Measurements from ENCODE around the gene SH3YL1. TPM values are rescaled to one million over a fixed set of nuclear protein-coding genes. Genes with fewer than 3 reads are reported as not detected.

The SH3YL1 gene
- total RNA-seq, 3 donors from 2014 or later = 49.5 to 102 (median 92.3) TPM

DNA sequence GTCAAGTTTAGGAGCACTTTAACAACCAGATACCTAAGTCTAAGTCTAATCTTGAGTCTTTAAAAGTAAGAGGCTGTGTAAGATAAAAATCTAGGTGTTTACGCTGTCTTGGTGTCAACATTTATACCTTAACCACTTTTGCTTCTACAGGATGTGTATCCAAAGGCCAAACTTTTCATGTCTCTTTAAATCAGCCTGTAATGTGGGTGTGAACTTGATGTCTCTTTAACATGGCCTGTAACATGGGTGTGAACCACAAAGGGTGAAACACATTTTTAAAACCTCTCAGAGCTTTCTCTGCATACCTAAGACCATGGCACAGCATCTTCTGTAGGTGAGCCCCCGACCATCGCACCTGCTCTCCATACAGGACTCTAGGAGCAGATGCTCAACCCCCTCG, 40.4 kb downstream of the SH3YL1 start:
- Histone ChIP-seq H3K4me3 (no peak overlapping the region), H3K36me3 (ENCODE audit: low read depth) (no peaks in the 10 kb centered on the region), H3K4me1 (ENCODE audit: low read depth) (no peaks in the 10 kb centered on the region), H3K9me3 (no peaks in the 10 kb centered on the region)
- ATAC-seq = no peak
- no peak for TF ChIP-seq CTCF (IDR thresholded peaks at IDR 0.05)
- intact Hi-C loops (cut with DNase I, micrococcal nuclease) = no loop called here
- DNase-seq = no peak

DNA sequence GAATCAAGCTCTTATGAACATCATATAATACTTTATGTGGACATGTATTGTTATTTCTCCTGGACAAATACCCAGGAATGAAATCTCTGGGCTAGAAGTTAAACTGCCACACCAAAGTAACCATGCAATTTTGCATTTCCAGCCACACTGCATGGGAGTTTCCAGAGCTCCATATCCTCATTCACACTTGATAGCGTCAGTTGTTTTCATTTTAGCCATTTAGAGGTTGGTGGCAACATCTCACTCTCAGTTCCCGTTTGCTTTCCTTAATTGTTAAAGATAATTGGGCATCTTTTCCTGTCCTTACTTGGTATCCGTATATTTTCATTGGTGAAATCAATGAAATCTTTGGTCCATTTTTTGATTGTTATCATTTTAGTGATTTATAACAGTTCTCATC, 47.8 kb downstream of the SH3YL1 start:
- TF ChIP-seq CTCF (IDR thresholded peaks at IDR 0.05) = no peak
- H3K36me3 ChIP-seq (ENCODE audit: low read depth) = no peaks in the 10 kb centered on the region
- ATAC-seq (no peak), DNase-seq (no peak)
- intact Hi-C loops (cut with DNase I, micrococcal nuclease) = no loop called here
- H3K4me1 ChIP-seq (ENCODE audit: low read depth) = no peaks in the 10 kb centered on the region
- no peaks in the 10 kb centered on the region for H3K9me3 ChIP-seq
- no peak overlapping the region for H3K4me3 ChIP-seq

- intact Hi-C loops (cut with DNase I, micrococcal nuclease) = no loop called here
- no peak for DNase-seq
- TF ChIP-seq CTCF (IDR thresholded peaks at IDR 0.05) = no peak
Observed at GRCh38 chr2:213932-214693, 49.7 kb downstream of the SH3YL1 start.

GRCh38 chr2:211486-212184, 52.2 kb downstream of the SH3YL1 start:
- no peak for DNase-seq
- intact Hi-C loops (cut with DNase I, micrococcal nuclease) = no loop called here
- no peaks in the 10 kb centered on the region for H3K9me3 ChIP-seq
- no peak for TF ChIP-seq CTCF (IDR thresholded peaks at IDR 0.05)
- no peak overlapping the region for H3K4me3 ChIP-seq
- no peaks in the 10 kb centered on the region for H3K4me1 ChIP-seq (ENCODE audit: low read depth)
- H3K36me3 ChIP-seq (ENCODE audit: low read depth) = no peaks in the 10 kb centered on the region
- ATAC-seq = no peak

More at GRCh38 chr2:213932-214693, 49.7 kb downstream of the SH3YL1 start:
- no peak for ATAC-seq
- Histone ChIP-seq H3K9me3 (no peaks in the 10 kb centered on the region), H3K4me3 (no peak overlapping the region), H3K4me1 (ENCODE audit: low read depth) (no peaks in the 10 kb centered on the region), H3K36me3 (ENCODE audit: low read depth) (no peaks in the 10 kb centered on the region)

DNA sequence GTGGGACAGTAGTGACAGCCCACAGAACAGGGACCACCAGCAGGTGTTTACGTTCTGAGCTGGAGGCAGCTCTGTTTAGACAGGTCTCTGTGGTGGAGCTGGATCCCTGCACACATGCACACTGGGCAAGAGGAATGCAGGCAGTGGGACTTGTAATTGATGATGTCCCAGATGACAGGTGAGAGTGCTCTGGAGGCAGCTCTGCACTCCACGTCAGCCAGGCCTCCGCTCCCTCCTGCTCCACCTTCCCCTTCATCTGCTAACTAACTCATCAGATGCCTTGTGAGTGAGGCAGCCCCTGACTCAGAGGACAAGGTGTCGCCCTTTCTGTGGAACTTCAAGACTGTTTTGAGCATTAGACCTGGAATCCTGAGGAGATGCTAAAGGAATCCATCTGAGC, 53.2 kb downstream of the SH3YL1 start:
- Histone ChIP-seq H3K4me1 (ENCODE audit: low read depth) (no peaks in the 10 kb centered on the region), H3K9me3 (no peaks in the 10 kb centered on the region), H3K4me3 (no peak overlapping the region), H3K36me3 (ENCODE audit: low read depth) (no peaks in the 10 kb centered on the region)
- DNase-seq (no peak), ATAC-seq (no peak)
- intact Hi-C loops (cut with DNase I, micrococcal nuclease) = no loop called here
- TF ChIP-seq CTCF (IDR thresholded peaks at IDR 0.05) = no peak
